ENCODE measurements around the gene EDIL3. TPM values are rescaled to one million over a fixed set of nuclear protein-coding genes. Genes with fewer than 3 reads are reported as not detected.

EDIL3 gene
- total RNA-seq, 2 experiments from 2014 or later = not detected

DNA sequence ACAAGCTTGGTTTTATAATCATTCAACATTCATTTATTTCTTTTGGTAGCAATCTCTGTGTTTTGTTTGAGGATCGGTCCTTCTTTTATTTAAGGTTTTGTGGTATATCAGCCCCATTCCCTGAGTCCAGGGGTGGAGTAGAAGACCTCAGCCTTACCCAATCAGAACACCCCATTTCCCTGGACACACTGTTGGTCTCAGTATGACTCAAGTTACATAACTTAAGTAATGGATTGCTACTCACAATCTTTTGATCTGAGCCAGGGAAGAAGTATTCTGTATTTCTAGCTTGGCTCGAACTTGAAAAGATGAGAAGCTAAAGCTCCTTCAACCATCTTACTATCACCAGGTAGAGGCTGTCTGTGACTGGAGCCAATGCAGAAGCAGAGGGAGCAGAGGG lies 488.8 kb downstream of the EDIL3 start:
- Mint-ChIP-seq H3K36me3 (ENCODE audit: low read depth) (no peaks in the 10 kb centered on the region), H3K4me1 (ENCODE audit: low read depth) (no peaks in the 10 kb centered on the region), H3K27ac (no peak overlapping the region), H3K27me3 (peaks cover 3% of the 10 kb centered on the region), H3K9me3 (no peaks in the 10 kb centered on the region), H3K4me3 (no peak overlapping the region)
- CTCF ChIA-PET = no interaction called here
- ATAC-seq = no peak
- TF ChIP-seq, protein P1, sequence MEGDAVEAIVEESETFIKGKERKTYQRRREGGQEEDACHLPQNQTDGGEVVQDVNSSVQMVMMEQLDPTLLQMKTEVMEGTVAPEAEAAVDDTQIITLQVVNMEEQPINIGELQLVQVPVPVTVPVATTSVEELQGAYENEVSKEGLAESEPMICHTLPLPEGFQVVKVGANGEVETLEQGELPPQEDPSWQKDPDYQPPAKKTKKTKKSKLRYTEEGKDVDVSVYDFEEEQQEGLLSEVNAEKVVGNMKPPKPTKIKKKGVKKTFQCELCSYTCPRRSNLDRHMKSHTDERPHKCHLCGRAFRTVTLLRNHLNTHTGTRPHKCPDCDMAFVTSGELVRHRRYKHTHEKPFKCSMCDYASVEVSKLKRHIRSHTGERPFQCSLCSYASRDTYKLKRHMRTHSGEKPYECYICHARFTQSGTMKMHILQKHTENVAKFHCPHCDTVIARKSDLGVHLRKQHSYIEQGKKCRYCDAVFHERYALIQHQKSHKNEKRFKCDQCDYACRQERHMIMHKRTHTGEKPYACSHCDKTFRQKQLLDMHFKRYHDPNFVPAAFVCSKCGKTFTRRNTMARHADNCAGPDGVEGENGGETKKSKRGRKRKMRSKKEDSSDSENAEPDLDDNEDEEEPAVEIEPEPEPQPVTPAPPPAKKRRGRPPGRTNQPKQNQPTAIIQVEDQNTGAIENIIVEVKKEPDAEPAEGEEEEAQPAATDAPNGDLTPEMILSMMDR (IDR thresholded peaks at IDR 0.05) = no peak
- POLR2A ChIA-PET = no interaction called here
- DNase-seq = no peak
- intact Hi-C loops (cut with micrococcal nuclease) = no loop called here

- intact Hi-C loops (cut with micrococcal nuclease) = no loop called here
- DNase-seq = no peak
- ATAC-seq = no peak
- TF ChIP-seq, protein P1 (IDR thresholded peaks at IDR 0.05) = no peak
- no peak overlapping the region for H3K27ac Mint-ChIP-seq
- H3K36me3 Mint-ChIP-seq (ENCODE audit: low read depth) = no peaks in the 10 kb centered on the region
- H3K4me1 Mint-ChIP-seq (ENCODE audit: low read depth) = no peaks in the 10 kb centered on the region
- H3K9me3 Mint-ChIP-seq = no peaks in the 10 kb centered on the region
- CTCF ChIA-PET = no interaction called here
- POLR2A ChIA-PET = no interaction called here
- no peak overlapping the region for H3K4me3 Mint-ChIP-seq
- H3K27me3 Mint-ChIP-seq = peaks cover 3% of the 10 kb centered on the region
Measured at GRCh38 chr5:83891261-83891660, 493.4 kb downstream of the EDIL3 start.
